Endodermal cell (in vitro differentiated cells): ENCODE results near the gene WDR35. TPM values are rescaled to one million over a fixed set of nuclear protein-coding genes. Genes with fewer than 3 reads are reported as not detected.

ENCODE experiments used
- DNase-seq: peaks from one replicate; pipeline ENCODE4 v3.0.0-alpha.2; 2017
- H3K27ac ChIP-seq: 2 replicates; pipeline ENCODE4 v1.5.1; 2013; ENCODE audit warnings: mild to moderate bottlenecking, low read depth, low read length, moderate library complexity
- H3K27me3 ChIP-seq: 2 replicates; pipeline ENCODE4 v1.6.1; 2013; ENCODE audit warnings: mild to moderate bottlenecking, low read length, moderate library complexity; ENCODE audit not compliant: insufficient read depth, control insufficient read depth, poor library complexity, severe bottlenecking
- H3K36me3 ChIP-seq: 2 replicates; pipeline ENCODE4 v1.7.0; 2013; ENCODE audit warnings: mild to moderate bottlenecking, low read length, moderate library complexity; ENCODE audit not compliant: control insufficient read depth, insufficient read depth
- H3K4me1 ChIP-seq: one replicate; pipeline ENCODE4 v1.7.0; 2013; ENCODE audit warnings: low read length; ENCODE audit not compliant: control insufficient read depth, insufficient read depth
- H3K4me3 ChIP-seq: 2 replicates; pipeline ENCODE4 v1.5.1; 2013; ENCODE audit warnings: mild to moderate bottlenecking, low read length, moderate library complexity
- H3K9ac ChIP-seq: 2 replicates; pipeline ENCODE4 v1.6.1; 2013; ENCODE audit warnings: mild to moderate bottlenecking, low read length, moderate library complexity; ENCODE audit not compliant: poor library complexity, severe bottlenecking; ENCODE audit errors: extremely low read depth
- H3K9me3 ChIP-seq: 2 replicates; pipeline ENCODE4 v1.6.1; 2013; ENCODE audit warnings: mild to moderate bottlenecking, low read length, moderate library complexity; ENCODE audit not compliant: control insufficient read depth
- H3K27ac Mint-ChIP-seq: 2 replicates; pipeline ENCODE4 v1.8.0; 2020; ENCODE audit warnings: mixed read lengths
- H3K27me3 Mint-ChIP-seq: 2 replicates; pipeline ENCODE4 v1.8.0; 2021; ENCODE audit warnings: mild to moderate bottlenecking, mixed read lengths; ENCODE audit not compliant: insufficient read depth
- H3K36me3 Mint-ChIP-seq: 2 replicates; pipeline ENCODE4 v1.8.0; 2020; ENCODE audit warnings: low read depth, mixed read lengths
- H3K4me1 Mint-ChIP-seq: 2 replicates; pipeline ENCODE4 v1.8.0; 2020; ENCODE audit warnings: mixed read lengths
- H3K4me3 Mint-ChIP-seq: 2 replicates; pipeline ENCODE4 v1.8.0; 2020; ENCODE audit warnings: mild to moderate bottlenecking, moderate library complexity, mixed read lengths
- H3K9me3 Mint-ChIP-seq: 2 replicates; pipeline ENCODE4 v1.8.0; 2020; ENCODE audit warnings: mild to moderate bottlenecking, mixed read lengths
- CTCF ChIP-seq: fragments of 200-600 bp; sonication (generic); conservative IDR thresholded peaks from 2 replicates; pipeline ENCODE4 v1.5.0; 2021; ENCODE audit warnings: antibody characterized with exemption, mild to moderate bottlenecking
- WGBS, 2 experiments: methylation state at CpG; one replicate each; pipeline versions ENCODE4 v1.1.5 to v1.1.7; 2013; ENCODE audit warnings: missing lambda C conversion rate in 2 of 2, mixed read lengths in 1 of 2; ENCODE audit not compliant: insufficient coverage in 1 of 2, insufficient read length in 1 of 2; 5-methylcytosine and 5-hydroxymethylcytosine counted together
- total RNA-seq, 2 donors: library from RNA; stranded (reverse); fragmentation: NEBNext Ultra II Directional in 1 of 2; extraction: Animal tissue kit (Norgen Biotek cat#: 25700) in 1 of 2; gene quantifications; 2 replicates in 1 of 2; 3 replicates in 1 of 2; pipeline ENCODE4 v1.2.1, GENCODE V29; 2021

WDR35 gene
- total RNA-seq, 2 donors from 2014 or later = 11.3 to 13.5 TPM

DNA sequence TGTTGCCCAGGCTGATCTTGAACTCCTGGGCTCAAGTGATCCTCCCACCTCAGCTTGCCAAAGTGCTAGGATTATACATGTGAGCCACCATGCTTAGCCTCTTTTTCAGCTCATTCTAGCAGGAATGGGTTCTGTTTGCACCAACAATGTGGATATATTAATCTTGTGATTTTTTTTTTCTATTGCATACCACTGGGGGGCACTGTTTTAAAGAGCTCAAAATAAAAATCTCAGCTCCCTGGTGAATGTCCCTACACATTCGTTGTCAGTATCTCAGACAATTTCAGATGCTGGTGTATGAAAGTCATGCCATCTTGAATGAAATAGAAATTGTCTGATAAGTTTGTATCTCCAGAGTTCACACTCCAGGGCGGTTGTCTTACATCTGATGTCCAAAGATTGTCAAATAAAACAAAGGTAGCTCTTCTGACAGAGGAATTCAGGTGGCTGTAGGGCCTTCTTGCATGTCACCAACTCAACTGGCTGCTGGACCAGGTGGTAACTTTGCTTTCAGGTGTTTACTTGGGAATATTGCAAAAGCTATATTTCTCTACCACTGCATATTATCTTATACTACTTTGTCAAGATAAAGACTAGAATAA, 25.7 kb upstream of the WDR35 start:
- no peak overlapping the region for H3K9ac ChIP-seq
- 33 to 46% methylated on average over 2 of the region's 2 CpGs for WGBS, 2 experiments
- no peak overlapping the region for H3K4me3 ChIP-seq
- H3K27ac Mint-ChIP-seq = no peak overlapping the region
- DNase-seq = no peak
- TF ChIP-seq CTCF = peak; percentile 77
- H3K27ac ChIP-seq = no peak overlapping the region
- peaks cover 3% of the 10 kb centered on the region for H3K4me1 ChIP-seq
- H3K9me3 ChIP-seq = peaks cover 12% of the 10 kb centered on the region
- peaks cover 5% of the 10 kb centered on the region for H3K27me3 ChIP-seq
- peaks cover 22% of the 10 kb centered on the region for H3K4me1 Mint-ChIP-seq
- no peak overlapping the region for H3K4me3 Mint-ChIP-seq
- peaks cover 12% of the 10 kb centered on the region for H3K27me3 Mint-ChIP-seq
- no peaks in the 10 kb centered on the region for H3K36me3 ChIP-seq
- H3K9me3 Mint-ChIP-seq = peaks cover 22% of the 10 kb centered on the region
- peaks cover 5% of the 10 kb centered on the region for H3K36me3 Mint-ChIP-seq

DNA sequence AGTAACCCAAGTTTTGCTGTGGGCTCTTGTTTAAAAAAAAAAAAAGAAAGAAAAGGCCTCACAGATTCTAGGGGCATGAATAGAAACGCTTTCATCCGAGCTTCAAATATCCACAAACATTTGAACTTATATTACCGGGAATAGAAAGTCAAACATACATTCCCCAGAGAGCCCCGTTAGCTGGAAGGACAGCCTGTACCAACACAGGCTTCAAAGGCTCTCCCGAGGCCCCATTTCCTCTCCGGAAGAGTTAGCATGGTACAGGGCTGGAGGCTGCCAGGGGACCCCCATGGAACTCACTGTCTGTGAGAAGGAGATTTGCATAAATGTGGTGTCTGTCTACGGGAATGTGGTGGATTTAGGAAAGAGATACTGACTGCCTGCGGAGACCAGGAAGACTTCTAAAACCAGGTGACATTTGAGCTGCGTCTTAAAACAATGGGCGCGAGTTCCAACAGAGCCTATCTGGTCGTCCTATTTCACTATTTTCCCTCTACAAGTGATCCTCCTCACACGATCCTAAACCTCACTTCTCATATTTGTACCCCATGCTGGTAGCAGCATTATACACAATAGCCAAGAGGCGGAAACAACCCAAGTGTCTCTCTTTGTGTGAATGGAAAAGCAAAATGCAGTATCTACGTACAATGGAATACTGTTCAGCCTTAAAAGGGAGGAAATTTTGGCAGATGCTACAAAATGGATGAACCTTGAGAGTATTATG, 23.4 kb upstream of the WDR35 start:
- Mint-ChIP-seq H3K27me3 (peaks cover 12% of the 10 kb centered on the region), H3K27ac (peak overlapping the region; percentile 84), H3K9me3 (peaks cover 6% of the 10 kb centered on the region), H3K36me3 (no peaks in the 10 kb centered on the region), H3K4me1 (peaks cover 22% of the 10 kb centered on the region), H3K4me3 (peak overlapping the region; percentile 66)
- peak overlapping the region; percentile 83 for H3K9ac ChIP-seq
- no peak overlapping the region for H3K27ac ChIP-seq
- WGBS, 2 experiments = 20 to 30% methylated on average over 11 to 15 of the region's 15 CpGs
- peaks cover 5% of the 10 kb centered on the region for H3K27me3 ChIP-seq
- H3K36me3 ChIP-seq = no peaks in the 10 kb centered on the region
- peaks cover 3% of the 10 kb centered on the region for H3K4me1 ChIP-seq
- no peak for TF ChIP-seq CTCF
- DNase-seq = peak; percentile 75
- H3K9me3 ChIP-seq = peaks cover 8% of the 10 kb centered on the region
- H3K4me3 ChIP-seq = peak overlapping the region; percentile 83

DNA sequence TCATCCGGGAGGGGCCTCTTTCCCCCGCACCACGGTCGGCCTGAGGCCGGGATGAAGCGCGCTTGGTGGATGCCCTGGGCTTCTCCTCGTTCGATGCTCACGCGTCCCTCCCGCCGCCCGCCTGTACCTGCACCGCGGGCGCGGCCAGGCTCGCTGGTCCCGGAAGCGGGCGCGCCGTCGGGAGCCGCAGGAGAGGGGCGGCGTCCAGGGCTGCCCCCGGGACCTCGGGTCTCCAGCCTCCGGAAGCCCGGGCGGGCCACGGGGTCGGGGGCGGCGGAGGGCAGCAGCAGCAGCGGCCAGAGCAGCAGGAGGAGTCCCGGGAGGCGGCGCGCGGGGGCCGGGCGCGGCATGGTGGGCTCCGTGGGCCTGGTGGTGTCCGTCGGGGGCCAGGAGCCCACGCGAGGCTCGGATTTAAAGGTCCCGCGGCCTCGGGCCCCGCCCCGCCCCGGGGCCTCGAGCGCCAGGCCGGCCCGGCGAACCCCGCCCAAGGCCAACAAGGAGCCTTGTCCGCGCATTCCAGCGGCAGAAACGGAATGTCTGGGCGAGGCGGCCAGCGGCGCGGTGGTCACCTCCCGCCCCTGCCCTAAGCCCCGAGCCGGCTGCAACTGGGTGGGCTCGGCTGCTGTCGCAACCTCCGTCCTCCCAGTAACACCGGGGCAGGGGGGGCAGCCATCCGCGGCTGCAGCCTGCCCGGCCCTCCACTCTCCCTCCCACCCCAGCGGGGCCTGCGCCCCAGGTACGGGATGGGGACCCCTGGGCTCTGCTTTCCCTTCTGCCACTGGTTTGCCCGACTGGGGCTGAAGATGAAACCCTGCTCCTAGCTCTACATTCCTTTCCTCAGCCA, 22.6 kb upstream of the WDR35 start, which contains the start of gene MATN3:
Gene MATN3 (minus strand): TSS at position 387 of the 844 bp plus-strand sequence. CDS start 37 bp downstream, at position 350.
- Mint-ChIP-seq H3K27me3 (peaks cover 12% of the 10 kb centered on the region), H3K27ac (peak within 1 kb of the TSS; percentile 84), H3K4me1 (peaks cover 22% of the 10 kb centered on the region), H3K4me3 (peak within 1 kb of the TSS; percentile 66), H3K36me3 (peaks cover 3% of the 10 kb centered on the region), H3K9me3 (peaks cover 6% of the 10 kb centered on the region)
- H3K9ac ChIP-seq = peak within 1 kb of the TSS; percentile 83
- peak; percentile 90 for DNase-seq
- peak within 1 kb of the TSS; percentile 83 for H3K4me3 ChIP-seq
- no peak for TF ChIP-seq CTCF
- no peak within 1 kb of the TSS for H3K27ac ChIP-seq
- H3K4me1 ChIP-seq = peaks cover 3% of the 10 kb centered on the region
- H3K36me3 ChIP-seq = no peaks in the 10 kb centered on the region
- peaks cover 5% of the 10 kb centered on the region for H3K27me3 ChIP-seq
- WGBS, 2 experiments = 0 to 3% methylated on average over 1 to 87 of the region's 87 CpGs
- H3K9me3 ChIP-seq = peaks cover 8% of the 10 kb centered on the region
